Posterior cingulate gyrus (tissue), 11 donors: Measurements from ENCODE around the gene ZNF385B.
A peak's percentile ranks its signal among the peaks of the same experiment; 100 is the strongest.

Experiments
- DNase-seq, 10 donors: peaks; one replicate each; pipeline versions ENCODE4 v3.0.0 to v3.0.0-alpha.2; 2020 to 2021; ENCODE audit warnings: mixed read lengths in 3 of 10
- intact Hi-C: fragments of 100-400 bp; cut with DNase I; formaldehyde crosslinking; loops from one replicate; pipeline ENCODE4 v1.15.1; 2023

The ZNF385B gene

DNA sequence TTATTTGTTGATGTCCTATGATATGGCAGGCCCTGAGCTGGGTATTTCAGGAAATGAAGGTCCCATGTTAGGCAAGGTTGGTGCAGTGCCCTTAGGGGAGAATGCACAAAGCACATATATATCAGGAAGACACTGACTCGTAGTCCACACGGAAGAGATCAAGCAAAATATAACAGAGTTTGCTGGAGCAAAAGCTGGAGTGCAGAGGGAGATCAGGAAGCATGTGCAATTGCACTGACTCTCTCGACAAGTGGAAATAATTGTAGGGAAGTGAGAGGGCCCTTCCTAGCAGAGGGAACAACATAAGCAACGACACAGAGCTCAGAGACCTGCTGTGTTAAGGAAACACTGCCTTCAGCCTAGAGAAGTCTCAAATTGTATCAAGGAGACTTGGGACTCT lies 4.2 kb downstream of the ZNF385B start:
- intact Hi-C loops = loop anchor here (5.0 kb wide), 1 partner anchor 140 kb away; no protein-coding TSS in a partner anchor
- no peak for DNase-seq

- intact Hi-C loops = loop anchor here (5.0 kb wide), 1 partner anchor 141 kb away; no protein-coding TSS in a partner anchor
- DNase-seq = peak in 1 of 10 donors; percentile 13
Observed at GRCh38 chr2:179856205-179856604, 5.2 kb downstream of the ZNF385B start.

GRCh38 chr2:179855673-179856072 lies 5.7 kb downstream of the ZNF385B start:
- intact Hi-C loops = loop anchor here (5.0 kb wide), 1 partner anchor 142 kb away; no protein-coding TSS in a partner anchor
- DNase-seq = no peak

DNA sequence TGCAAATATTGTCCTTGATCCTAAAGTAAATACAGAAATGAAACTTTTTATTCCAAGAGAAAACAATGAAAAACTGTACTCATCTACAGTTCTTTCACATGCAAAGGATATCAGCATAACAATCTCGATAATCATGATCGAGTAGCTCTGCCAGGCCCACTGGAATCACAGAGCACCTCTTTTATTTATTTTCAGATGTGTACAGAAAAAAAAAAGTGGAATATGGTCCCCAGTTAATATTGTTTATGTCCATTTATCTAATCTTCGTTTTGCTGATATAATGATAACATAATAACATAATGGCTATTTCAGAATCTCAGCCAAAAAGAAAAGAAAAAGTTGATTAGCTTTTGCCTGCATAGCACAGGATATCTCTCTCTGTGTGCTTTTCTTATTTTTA lies 6.5 kb downstream of the ZNF385B start:
- DNase-seq = no peak
- intact Hi-C loops = loop anchor here (5.0 kb wide), 1 partner anchor 142 kb away; no protein-coding TSS in a partner anchor

DNA sequence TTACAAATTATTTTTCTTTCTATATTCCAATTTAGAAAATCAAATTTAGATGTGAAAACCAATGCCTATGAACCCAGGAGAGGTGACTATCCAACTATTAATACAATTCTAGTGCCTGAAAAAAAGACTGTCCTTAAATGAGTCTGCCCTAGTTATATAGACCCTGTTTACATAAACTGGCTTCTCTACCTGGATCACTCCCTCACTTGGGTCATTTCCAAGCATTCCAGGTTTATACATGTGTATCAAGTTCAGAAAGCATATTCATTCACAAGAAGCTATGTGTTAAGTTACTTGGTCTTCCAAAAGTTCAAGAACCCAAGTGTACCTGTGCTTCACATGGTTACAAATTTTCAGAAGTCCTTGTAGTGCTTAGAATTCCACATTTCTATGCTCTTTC lies 8.3 kb downstream of the ZNF385B start:
- no peak for DNase-seq
- intact Hi-C loops = no loop called here

DNA sequence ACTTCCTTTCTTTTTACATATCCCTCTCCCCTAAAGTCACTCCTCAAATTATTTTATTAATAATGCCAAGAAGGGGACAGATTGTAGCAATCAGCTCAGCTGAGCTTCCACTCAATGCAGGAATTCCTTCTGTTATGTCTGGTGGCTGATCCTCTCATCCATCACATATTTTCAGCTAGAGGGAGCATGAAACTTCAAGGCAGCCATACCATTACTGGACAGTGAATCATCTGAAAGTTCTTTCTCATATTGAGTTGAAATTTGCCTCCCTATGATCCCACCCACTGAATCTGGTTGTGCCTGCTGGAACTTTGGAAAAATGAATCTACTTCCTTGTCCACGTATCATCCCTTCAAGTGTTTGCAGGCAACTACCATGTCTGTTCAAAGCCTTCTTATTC lies 11.2 kb downstream of the ZNF385B start:
- intact Hi-C loops = no loop called here
- no peak for DNase-seq

DNA sequence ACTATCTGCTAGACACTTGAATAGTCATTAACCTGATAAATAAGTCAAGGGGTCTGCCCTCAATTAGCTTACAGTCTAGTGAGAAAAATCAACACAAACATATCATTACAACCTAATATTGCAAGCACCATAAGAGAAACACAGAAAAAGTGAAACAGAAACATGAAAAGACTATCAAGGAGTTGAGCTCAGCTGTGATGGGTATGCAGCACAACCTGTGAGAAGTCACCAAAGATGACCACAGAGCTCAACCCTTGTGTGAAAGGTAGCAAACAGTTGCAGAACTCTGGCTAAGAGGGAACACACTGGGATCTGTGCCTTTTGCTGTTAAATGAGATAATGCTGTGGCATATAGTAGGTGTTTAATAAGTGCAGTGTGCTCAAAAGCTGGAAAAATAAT lies 11.7 kb downstream of the ZNF385B start:
- DNase-seq = no peak
- intact Hi-C loops = no loop called here

- intact Hi-C loops = no loop called here
- no peak for DNase-seq
Observed at GRCh38 chr2:179843541-179843940, 17.9 kb downstream of the ZNF385B start.

DNA sequence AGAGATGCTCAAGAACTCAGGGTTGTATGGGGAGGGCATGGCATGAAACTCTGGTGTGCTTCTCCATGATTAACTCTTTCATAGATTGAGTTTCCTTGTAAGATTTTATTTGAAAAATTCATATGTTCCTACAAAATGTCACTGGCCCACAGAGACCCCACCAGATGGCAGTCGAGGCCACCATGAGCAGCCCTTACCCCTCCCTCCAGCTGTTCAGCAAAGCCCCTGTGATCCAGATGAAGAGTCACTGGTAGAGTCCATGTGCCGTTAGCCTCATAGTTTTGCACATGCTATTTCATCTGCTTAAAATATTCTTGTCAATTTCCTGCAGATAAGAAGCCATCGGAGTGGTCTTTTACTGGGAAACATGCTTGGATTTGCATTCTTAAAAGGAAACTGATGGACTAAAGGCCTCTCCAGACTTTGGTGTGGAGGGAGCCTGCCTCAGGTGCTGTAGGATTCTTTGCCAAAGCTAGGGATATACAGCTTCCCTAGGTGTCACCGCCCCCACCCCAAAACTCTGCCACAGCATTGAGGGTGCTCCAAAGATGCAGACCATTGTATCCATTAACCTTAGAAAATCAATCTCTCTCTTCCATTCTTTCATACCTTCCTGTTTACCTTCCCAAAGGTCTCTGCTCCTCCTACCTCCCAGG lies 18.8 kb downstream of the ZNF385B start:
- DNase-seq = no peak

DNA sequence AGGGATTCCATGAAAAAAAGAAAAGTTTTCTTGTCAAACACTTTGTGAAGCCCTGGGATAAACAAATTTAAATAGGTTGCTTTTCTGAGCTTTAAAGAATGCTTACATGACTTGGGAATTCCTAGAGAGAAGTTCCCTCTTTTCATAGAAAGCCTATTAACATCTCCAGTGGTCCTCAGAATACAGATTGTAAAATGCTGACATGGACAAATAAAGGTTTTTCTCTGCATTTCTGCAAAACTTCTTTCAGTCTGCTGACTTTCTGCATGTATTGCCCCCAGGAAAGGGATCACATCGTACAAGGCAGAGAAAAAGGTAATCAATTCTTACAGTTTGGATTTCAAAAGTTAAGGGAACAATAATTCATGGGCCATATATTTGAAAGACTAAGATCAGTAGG lies 20.6 kb downstream of the ZNF385B start:
- no peak for DNase-seq
- intact Hi-C loops = no loop called here

More for the DNA sequence above, 18.8 kb downstream of the ZNF385B start:
- intact Hi-C loops = no loop called here

DNA sequence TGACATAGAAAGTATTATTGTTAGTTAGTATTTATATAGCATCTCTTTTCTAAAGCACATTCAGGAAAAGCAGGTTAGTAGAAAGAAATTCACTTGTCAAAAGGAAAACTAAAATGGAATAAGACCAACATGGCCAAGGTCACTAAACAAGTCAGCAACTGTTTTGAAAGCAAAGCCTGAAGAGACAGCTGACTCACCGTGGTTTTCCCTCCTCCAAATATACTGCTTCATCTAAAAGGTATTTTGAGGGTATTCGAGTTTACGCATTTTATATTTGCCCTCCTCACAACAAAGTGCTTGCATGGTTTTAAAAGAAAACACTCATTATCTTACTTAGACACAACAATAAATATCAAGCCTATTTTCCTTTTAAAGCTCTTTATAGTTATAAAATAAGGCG lies 24.0 kb downstream of the ZNF385B start:
- intact Hi-C loops = no loop called here
- DNase-seq = no peak

DNA sequence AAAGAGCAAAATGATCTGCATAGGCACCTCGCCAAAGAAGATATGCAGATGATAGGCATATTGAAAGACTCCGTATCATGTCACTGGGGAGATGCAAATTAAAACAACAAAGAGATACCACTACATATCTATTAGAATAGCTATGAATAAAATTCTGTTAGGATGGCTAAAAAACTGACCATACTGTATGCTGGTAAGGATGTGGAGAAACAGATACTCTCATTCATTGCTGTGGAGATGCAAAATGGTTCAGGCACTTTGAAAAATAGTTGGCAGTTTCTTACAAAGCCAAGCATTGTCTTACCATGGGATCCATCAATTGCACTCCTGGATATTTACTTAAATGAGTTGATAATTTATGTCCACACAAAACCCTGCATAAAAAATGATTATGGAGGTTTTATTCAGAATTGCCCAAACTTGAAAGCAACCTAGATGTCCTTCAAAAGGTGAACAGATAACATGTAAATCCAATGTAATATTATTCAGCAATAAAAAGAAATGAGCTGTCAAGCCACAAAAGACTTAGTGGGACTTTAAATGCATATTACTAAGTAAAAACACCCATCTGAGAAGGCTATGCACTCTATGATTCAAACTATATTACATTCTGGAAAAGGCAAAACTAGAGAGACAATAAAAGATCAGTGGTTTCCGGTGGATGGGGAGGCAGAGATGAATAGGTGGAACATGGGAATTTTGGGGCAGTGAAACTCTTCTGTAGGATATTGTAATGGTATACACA lies 31.2 kb downstream of the ZNF385B start:
- intact Hi-C loops = no loop called here
- no peak for DNase-seq

DNA sequence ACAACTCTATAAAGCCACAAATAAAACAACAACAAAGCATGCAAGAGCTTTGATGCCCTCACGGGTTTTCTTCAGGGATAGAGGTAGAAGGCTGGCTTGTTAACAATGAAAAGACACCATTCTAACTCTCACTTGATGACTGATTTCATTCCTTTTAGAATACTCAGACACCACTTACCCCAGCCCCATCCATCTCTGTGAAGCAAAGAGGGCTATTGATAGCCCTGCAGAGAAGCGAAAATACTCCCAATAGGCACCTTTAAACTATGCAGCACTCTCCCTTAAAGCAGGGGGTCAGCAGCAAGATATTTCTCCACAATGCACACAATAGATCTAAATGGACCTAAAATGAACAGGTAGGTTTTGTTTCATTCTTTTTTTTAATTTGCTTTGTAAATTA lies 35.1 kb downstream of the ZNF385B start:
- intact Hi-C loops = no loop called here
- no peak for DNase-seq

GRCh38 chr2:179825494-179825893 lies 35.9 kb downstream of the ZNF385B start:
- intact Hi-C loops = no loop called here
- DNase-seq = no peak

DNA sequence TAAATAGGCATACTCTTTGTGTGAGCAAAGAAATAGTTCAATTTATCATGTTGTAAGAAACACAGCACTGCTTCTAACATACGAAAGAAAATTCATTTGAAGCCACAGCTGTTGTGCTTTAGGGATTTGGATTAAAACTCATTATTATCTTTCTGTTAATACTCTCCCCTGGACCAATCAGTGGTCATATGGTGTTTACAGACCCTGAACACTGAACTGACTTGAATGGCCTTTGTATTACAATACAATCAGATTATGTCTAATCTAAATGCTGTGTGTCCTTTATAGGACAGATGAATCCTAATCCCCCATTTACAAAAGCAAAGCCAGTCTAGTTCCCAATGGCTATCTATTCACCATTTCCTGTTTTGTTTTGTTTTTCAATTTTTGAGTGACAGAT lies 36.5 kb downstream of the ZNF385B start:
- DNase-seq = no peak

DNA sequence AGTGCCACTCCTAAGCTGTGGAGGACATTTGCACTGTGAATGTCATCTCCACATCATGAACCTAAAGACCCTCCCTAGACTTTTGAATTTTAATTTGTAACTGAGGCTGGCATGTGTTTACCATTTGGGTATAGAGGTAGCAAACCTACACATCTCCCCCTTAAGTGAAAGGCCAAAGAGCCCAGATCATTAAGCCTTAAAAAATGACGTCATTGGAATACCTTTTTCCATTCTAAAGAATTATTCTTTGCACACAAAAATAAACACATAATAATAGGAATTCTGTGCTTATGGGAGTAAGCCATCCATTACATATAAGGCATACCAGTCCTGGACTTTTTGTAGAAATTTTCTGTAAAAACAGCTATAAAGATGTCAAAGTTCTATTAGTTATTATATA lies 38.9 kb downstream of the ZNF385B start:
- intact Hi-C loops = no loop called here
- DNase-seq = no peak

More for the DNA sequence above, 36.5 kb downstream of the ZNF385B start:
- intact Hi-C loops = no loop called here

GRCh38 chr2:179818546-179818945 lies 42.9 kb downstream of the ZNF385B start:
- intact Hi-C loops = no loop called here
- no peak for DNase-seq

DNA sequence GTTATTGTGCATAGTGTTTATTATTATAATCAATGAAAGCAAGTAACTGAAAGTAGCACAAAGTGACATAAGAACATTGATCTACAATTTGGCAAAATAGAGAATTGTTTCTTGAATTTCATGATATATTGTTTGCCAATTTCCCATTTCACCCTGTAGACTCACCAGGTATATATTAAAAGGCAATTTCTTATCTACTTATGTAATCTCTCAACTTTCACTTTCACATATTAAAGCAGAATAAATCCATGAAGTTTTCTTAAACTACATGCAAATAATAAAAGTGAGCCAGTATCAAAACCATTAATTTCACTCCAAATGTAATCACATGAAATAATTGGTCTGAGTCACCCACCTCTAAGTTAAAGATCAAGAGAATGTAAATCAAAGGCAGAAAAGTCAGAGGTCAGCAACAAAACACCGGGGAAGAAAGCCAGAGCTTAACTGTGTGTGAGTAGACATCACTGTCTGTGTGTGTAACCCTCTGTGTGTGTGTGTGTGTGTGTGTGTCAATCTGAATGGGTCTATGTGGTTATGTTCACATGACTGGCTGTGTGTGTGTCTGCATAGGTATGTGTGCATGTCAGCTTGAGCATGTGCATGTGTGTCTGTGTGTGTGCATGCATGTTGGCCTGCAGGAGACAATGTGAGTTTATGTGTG lies 44.1 kb downstream of the ZNF385B start:
- intact Hi-C loops = no loop called here
- DNase-seq = no peak

DNA sequence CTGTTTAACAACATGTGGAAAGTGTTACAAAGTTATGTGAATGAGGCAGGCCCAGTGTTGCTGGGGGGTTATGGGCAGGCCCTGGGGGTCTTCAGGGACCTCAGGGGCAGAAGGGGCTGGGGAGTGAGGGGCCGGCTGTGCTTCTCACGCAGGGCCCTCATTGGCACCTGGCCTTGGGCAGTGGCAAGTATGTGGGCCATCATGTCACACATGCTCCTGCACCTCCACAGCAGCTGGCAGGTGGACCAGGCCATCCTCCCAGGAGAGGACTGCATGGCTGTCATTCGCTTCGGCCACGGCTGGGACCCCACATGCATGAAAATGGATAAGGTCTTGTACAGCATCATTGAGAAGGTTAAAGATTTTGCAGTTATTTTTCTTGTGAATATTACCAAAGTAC lies 47.4 kb downstream of the ZNF385B start:
- intact Hi-C loops = no loop called here
- DNase-seq = peak in 2 of 10 donors; percentile 60 to 61

- no peak for DNase-seq
- intact Hi-C loops = no loop called here
Observed at GRCh38 chr2:179812501-179812900, 48.9 kb downstream of the ZNF385B start.

DNA sequence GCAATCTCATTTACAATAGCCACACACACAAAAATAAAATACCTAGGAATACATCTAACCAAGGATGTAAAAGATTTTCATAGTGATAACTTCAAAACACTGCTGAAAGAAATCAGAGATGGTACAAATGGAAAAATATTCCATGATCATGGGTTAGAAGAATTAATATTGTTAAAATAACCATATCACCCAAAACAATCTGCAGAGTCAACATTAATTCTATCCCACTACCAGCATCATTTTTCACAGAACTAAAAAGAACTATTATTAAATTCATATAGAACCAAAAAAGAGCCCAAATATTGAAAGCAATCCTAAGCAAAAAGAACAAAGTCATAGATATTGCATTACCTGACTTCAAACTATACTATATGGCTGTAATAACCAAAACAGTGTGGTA lies 50.4 kb downstream of the ZNF385B start:
- DNase-seq = no peak
- intact Hi-C loops = no loop called here

DNA sequence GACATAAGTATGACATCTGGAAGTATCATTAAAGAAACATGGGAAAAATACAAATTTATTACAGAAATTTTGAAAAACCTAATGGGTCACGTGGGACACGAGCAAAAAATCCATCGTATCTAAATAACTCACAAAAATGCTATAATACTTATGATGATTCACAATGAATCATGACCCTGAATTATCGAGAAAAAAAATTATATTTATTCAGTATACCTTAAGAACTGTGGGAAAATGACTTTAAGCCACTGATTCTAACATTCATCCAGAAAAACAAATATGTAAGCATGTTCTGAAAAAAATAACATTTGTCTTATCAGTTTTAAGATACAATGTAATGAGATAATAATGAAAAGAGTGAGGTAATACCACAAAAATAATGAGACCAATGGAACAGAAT lies 51.8 kb downstream of the ZNF385B start:
- intact Hi-C loops = no loop called here
- no peak for DNase-seq
